HL-60 (cell line): Measurements from ENCODE around the gene CEACAM19.
"Not testable (repeated sequence)": the region's sequence is repeated elsewhere in the genome, so short reads cannot be mapped to it uniquely, and the experiment has no call there.

Source experiments
- DNase-seq, 2 experiments: peaks; one replicate each; pipeline ENCODE4 v3.0.0-alpha.2; 2010 to 2020; ENCODE audit warnings: low read depth in 1 of 2, low spot score in 1 of 2
- H3K27ac ChIP-seq: fragments of 250-450 bp; sonication (Bioruptor Pico); replicated peaks from 2 replicates; pipeline ENCODE4 v1.5.1; 2020; ENCODE audit warnings: mild to moderate bottlenecking, moderate library complexity
- H3K27me3 ChIP-seq: fragments of 250-450 bp; sonication (Bioruptor Pico); 2 replicates; pipeline ENCODE4 v1.5.1; 2021; ENCODE audit warnings: mild to moderate bottlenecking, moderate library complexity; ENCODE audit not compliant: insufficient read depth, poor library complexity, severe bottlenecking
- H3K4me3 ChIP-seq: replicated peaks from 2 replicates; pipeline ENCODE4 v1.5.1; 2011; ENCODE audit warnings: mild to moderate bottlenecking, control low read depth, low read length; ENCODE audit not compliant: insufficient read depth
- CTCF ChIP-seq: IDR thresholded peaks from one replicate; pipeline ENCODE4 v1.5.1; 2011; ENCODE audit warnings: low read length, control low read depth, inconsistent platforms; ENCODE audit not compliant: insufficient read depth
- GABPA ChIP-seq: IDR thresholded peaks from 2 replicates; pipeline ENCODE4 v1.6.1; 2012; ENCODE audit warnings: low read depth
- POLR2AphosphoS5 ChIP-seq: IDR thresholded peaks from 2 replicates; pipeline ENCODE4 v1.6.1; 2012; ENCODE audit warnings: low read depth
- REST ChIP-seq: IDR thresholded peaks from 2 replicates; pipeline ENCODE4 v1.6.1; 2012; ENCODE audit warnings: low read depth; ENCODE audit not compliant: insufficient replicate concordance
- SPI1 ChIP-seq: IDR thresholded peaks from 2 replicates; pipeline ENCODE4 v1.6.1; 2012; ENCODE audit warnings: low read depth, mild to moderate bottlenecking, borderline replicate concordance
- long read RNA-seq: library from polyadenylated mRNA; unstranded; transcript quantifications from one replicate; pipeline ENCODE4 v2.0.0, GENCODE V29; 2020

CEACAM19 gene
- long read RNA-seq, partial matches to known transcripts, result 0 of 1 reads
- long read RNA-seq, other reads (novel, unspliced or antisense), result 1 of 1 reads

- H3K27me3 ChIP-seq, result no peaks in the 10 kb centered on the region
- H3K27ac ChIP-seq, result no peak within 1 kb of the TSS
- no peak within 1 kb of the TSS for H3K4me3 ChIP-seq
- no peak for DNase-seq
- TF ChIP-seq POLR2AphosphoS5 (no peak), CTCF (no peak), GABPA (no peak), REST (no peak), SPI1 (no peak)
Observed at GRCh38 chr19:44671400-44671799, at the start of gene CEACAM19. Gene CEACAM19 (plus strand): TSS chr19:44671482. CDS start chr19:44671932, 450 bp downstream.

- Histone ChIP-seq H3K27me3 (no peaks in the 10 kb centered on the region), H3K4me3 (no peak overlapping the region), H3K27ac (peak overlapping the region; percentile 31)
- peak in 1 of 2 experiments; percentile 70 for DNase-seq
- TF ChIP-seq POLR2AphosphoS5 (no peak), GABPA (no peak), CTCF (no peak), SPI1 (peak; percentile 53; the same call in 1 of the 2 replicates)
Observed at GRCh38 chr19:44623080-44623479, 48.2 kb upstream of the CEACAM19 start.

- TF ChIP-seq REST, result no peak
- TF ChIP-seq CTCF, result no peak
- TF ChIP-seq GABPA, result no peak
- no peak for TF ChIP-seq POLR2AphosphoS5
- TF ChIP-seq SPI1, result no peak
- no peak for DNase-seq
- Histone ChIP-seq H3K27me3 (no peaks in the 10 kb centered on the region), H3K4me3 (no peak overlapping the region), H3K27ac (no peak overlapping the region)
Observed at GRCh38 chr19:44623626-44624025, 47.7 kb upstream of the CEACAM19 start.

- TF ChIP-seq GABPA, result no peak
- TF ChIP-seq POLR2AphosphoS5, result no peak
- TF ChIP-seq CTCF, result no peak
- TF ChIP-seq SPI1, result no peak
- TF ChIP-seq REST, result no peak
- no peak overlapping the region for H3K4me3 ChIP-seq
- no peaks in the 10 kb centered on the region for H3K27me3 ChIP-seq
- no peak overlapping the region for H3K27ac ChIP-seq
- DNase-seq, result no peak
Observed at GRCh38 chr19:44624840-44625354, 46.4 kb upstream of the CEACAM19 start.

GRCh38 chr19:44625637-44626036 lies 45.6 kb upstream of the CEACAM19 start:
- not testable (repeated sequence) for H3K27me3 ChIP-seq, H3K4me3 ChIP-seq, H3K27ac ChIP-seq, DNase-seq
